HepG2 (cell line): ENCODE results near the gene PLPP3. TPM values are rescaled to one million over a fixed set of nuclear protein-coding genes. Genes with fewer than 3 reads are reported as not detected.
A peak's percentile ranks its signal among the peaks of the same experiment; 100 is the strongest.

ENCODE experiments used
- FOSL2 ChIP-seq: sonication (generic); formaldehyde crosslinking; IDR thresholded peaks from 2 replicates; pipeline ENCODE4 v1.4.0; 2020; ENCODE audit warnings: missing genetic modification reagents
- FOXO4 ChIP-seq: sonication (generic); formaldehyde crosslinking; conservative IDR thresholded peaks from 2 replicates; pipeline ENCODE4 v1.8.1; 2023; ENCODE audit warnings: missing genetic modification reagents
- GABPB1 ChIP-seq: IDR thresholded peaks from 2 replicates; pipeline ENCODE4 v1.6.1; 2016; ENCODE audit warnings: mild to moderate bottlenecking, missing genetic modification reagents, moderate library complexity, missing compliant biosample characterization
- HOXA7 ChIP-seq: sonication (generic); formaldehyde crosslinking; IDR thresholded peaks from 2 replicates; pipeline ENCODE4 v1.8.1; 2022; ENCODE audit warnings: mild to moderate bottlenecking, missing genetic modification reagents, moderate library complexity
- HOXA9 ChIP-seq: sonication (generic); formaldehyde crosslinking; IDR thresholded peaks from 2 replicates; pipeline ENCODE4 v1.8.1; 2022; ENCODE audit warnings: missing genetic modification reagents, mild to moderate bottlenecking, moderate library complexity, borderline replicate concordance
- KDM6A ChIP-seq: IDR thresholded peaks from 2 replicates; pipeline ENCODE4 v1.6.1; 2016; ENCODE audit warnings: low read depth
- KLF6 ChIP-seq: IDR thresholded peaks from 2 replicates; pipeline ENCODE4 v1.8.0; 2016; ENCODE audit warnings: missing biosample characterization, missing genetic modification reagents
- LCORL ChIP-seq, 2 experiments: fragments of 450-650 bp in 1 of 2; sonication (generic) in 1 of 2; formaldehyde crosslinking in 1 of 2; IDR thresholded peaks; 2 replicates each; pipeline versions ENCODE4 v1.5.0 to v1.6.1; 2017 to 2020; ENCODE audit warnings: antibody characterized with exemption in 1 of 2, missing genetic modification reagents in 1 of 2
- MED1 ChIP-seq: sonication (generic); formaldehyde crosslinking; IDR thresholded peaks from 2 replicates; pipeline ENCODE4 v1.4.0; 2020; ENCODE audit warnings: missing genetic modification reagents
- NCOA2 ChIP-seq: sonication (generic); formaldehyde crosslinking; IDR thresholded peaks from 2 replicates; pipeline ENCODE4 v1.8.0; 2022; ENCODE audit warnings: inconsistent platforms
- NR2F2 ChIP-seq: IDR thresholded peaks from 2 replicates; pipeline ENCODE4 v1.6.1; 2012; ENCODE audit warnings: low read depth, inconsistent platforms, borderline replicate concordance
- PHF20 ChIP-seq: sonication (generic); formaldehyde crosslinking; IDR thresholded peaks from 2 replicates; pipeline ENCODE4 v1.5.0; 2020; ENCODE audit warnings: mild to moderate bottlenecking, missing genetic modification reagents
- RELA ChIP-seq: sonication (generic); formaldehyde crosslinking; IDR thresholded peaks from 2 replicates; pipeline ENCODE4 v1.4.0; 2020; ENCODE audit warnings: missing genetic modification reagents
- SIX4 ChIP-seq: sonication (generic); formaldehyde crosslinking; IDR thresholded peaks from 2 replicates; pipeline ENCODE4 v1.4.0; 2020; ENCODE audit warnings: missing genetic modification reagents
- SRY ChIP-seq: sonication (generic); formaldehyde crosslinking; IDR thresholded peaks from 2 replicates; pipeline ENCODE4 v1.8.0; 2022; ENCODE audit warnings: mild to moderate bottlenecking, missing genetic modification reagents
- ZNF33A ChIP-seq: sonication (generic); formaldehyde crosslinking; IDR thresholded peaks from 2 replicates; pipeline ENCODE4 v1.5.1; 2020; ENCODE audit warnings: missing genetic modification reagents, mild to moderate bottlenecking, moderate library complexity, borderline replicate concordance
- ZNF383 ChIP-seq: sonication (generic); formaldehyde crosslinking; IDR thresholded peaks from 2 replicates; pipeline ENCODE4 v1.4.0; 2020; ENCODE audit warnings: missing genetic modification reagents, mild to moderate bottlenecking, borderline replicate concordance
- polyA plus RNA-seq, 8 experiments: library from polyadenylated mRNA; depleted of rRNA in 3 of 8; stranded (reverse) in 7 of 8; unstranded in 1 of 8; fragments of >200 nt; fragmentation: Illumina TruSeq in 4 of 8; extraction: Trizol in 4 of 8; gene quantifications; 2 replicates each; pipeline versions ENCODE4 v1.2.1 to v1.2.3, GENCODE V29; 2011 to 2016; ENCODE audit warnings: low read depth in 4 of 8, missing spikeins in 1 of 8, mixed read lengths in 1 of 8; ENCODE audit not compliant: insufficient read depth in 1 of 8
- total RNA-seq, 5 experiments: library from RNA; depleted of rRNA; stranded (reverse); fragments of >200 nt; fragmentation: Illumina TruSeq; extraction: Trizol; gene quantifications; 2 replicates each; pipeline ENCODE4 v1.2.3, GENCODE V29; 2016; ENCODE audit warnings: low read depth in 1 of 5
- TF ChIP-seq, protein P1 (sequence below): sonication (generic); formaldehyde crosslinking; IDR thresholded peaks from 2 replicates; pipeline ENCODE4 v1.5.0; 2020; ENCODE audit warnings: mild to moderate bottlenecking, missing genetic modification reagents, borderline replicate concordance
- TF ChIP-seq, protein P2 (sequence below): sonication (generic); formaldehyde crosslinking; IDR thresholded peaks from 2 replicates; pipeline ENCODE4 v1.4.0; 2020; ENCODE audit warnings: missing genetic modification reagents
- TF ChIP-seq, protein P3 (sequence below): IDR thresholded peaks from 2 replicates; pipeline ENCODE4 v1.6.1; 2018; ENCODE audit warnings: missing genetic modification reagents, mild to moderate bottlenecking, missing compliant biosample characterization

Gene PLPP3
- total and polyA plus RNA-seq, 2 of the 13 experiments (the other 11 are each of a cell fraction or from before 2014, with no cell fraction given), result 49.7 to 65.8 TPM

DNA sequence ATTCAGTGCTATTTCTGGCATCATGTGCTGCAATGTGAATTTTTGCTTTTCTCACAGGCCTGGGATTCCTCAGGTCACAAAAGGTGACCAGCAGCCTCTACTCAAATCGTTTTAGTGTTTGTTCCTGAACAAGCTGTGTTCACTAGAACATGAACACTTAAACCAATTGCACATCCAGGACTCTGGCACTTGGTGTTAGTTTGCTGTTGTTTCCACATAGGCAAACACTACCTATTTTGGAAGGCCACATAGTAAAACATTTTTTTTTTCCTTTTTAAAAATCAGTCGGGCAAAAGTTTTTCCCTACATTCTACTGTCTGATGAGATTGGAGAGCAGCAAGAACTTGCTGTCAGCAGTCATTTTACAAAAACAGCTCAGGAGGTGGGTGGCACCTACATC is 83.2 kb downstream of the PLPP3 start (continued):
- TF ChIP-seq, protein P1, sequence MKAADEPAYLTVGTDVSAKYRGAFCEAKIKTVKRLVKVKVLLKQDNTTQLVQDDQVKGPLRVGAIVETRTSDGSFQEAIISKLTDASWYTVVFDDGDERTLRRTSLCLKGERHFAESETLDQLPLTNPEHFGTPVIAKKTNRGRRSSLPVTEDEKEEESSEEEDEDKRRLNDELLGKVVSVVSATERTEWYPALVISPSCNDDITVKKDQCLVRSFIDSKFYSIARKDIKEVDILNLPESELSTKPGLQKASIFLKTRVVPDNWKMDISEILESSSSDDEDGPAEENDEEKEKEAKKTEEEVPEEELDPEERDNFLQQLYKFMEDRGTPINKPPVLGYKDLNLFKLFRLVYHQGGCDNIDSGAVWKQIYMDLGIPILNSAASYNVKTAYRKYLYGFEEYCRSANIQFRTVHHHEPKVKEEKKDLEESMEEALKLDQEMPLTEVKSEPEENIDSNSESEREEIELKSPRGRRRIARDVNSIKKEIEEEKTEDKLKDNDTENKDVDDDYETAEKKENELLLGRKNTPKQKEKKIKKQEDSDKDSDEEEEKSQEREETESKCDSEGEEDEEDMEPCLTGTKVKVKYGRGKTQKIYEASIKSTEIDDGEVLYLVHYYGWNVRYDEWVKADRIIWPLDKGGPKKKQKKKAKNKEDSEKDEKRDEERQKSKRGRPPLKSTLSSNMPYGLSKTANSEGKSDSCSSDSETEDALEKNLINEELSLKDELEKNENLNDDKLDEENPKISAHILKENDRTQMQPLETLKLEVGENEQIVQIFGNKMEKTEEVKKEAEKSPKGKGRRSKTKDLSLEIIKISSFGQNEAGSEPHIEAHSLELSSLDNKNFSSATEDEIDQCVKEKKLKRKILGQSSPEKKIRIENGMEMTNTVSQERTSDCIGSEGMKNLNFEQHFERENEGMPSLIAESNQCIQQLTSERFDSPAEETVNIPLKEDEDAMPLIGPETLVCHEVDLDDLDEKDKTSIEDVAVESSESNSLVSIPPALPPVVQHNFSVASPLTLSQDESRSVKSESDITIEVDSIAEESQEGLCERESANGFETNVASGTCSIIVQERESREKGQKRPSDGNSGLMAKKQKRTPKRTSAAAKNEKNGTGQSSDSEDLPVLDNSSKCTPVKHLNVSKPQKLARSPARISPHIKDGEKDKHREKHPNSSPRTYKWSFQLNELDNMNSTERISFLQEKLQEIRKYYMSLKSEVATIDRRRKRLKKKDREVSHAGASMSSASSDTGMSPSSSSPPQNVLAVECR (CRISPR knock-in tag), result no peak
- TF ChIP-seq NCOA2 (peak; percentile 73), ZNF383 (CRISPR knock-in tag) (no peak), PHF20 (CRISPR knock-in tag) (no peak), LCORL (IDR thresholded peaks at IDR 0.05) (no peak), LCORL (CRISPR knock-in tag; IDR thresholded peaks at IDR 0.05) (peak; percentile 62; the same call in 1 of the 2 replicates), KDM6A (0 out of 2 replicates have a peak, but pooled peaks have one; percentile 12), FOXO4 (CRISPR knock-in tag) (no peak), HOXA9 (CRISPR knock-in tag) (no peak), GABPB1 (CRISPR knock-in tag) (no peak), HOXA7 (CRISPR knock-in tag) (no peak), SIX4 (CRISPR knock-in tag) (no peak), KLF6 (CRISPR knock-in tag) (0 out of 2 replicates have a peak, but pooled peaks have one; percentile 37), RELA (CRISPR knock-in tag) (no peak), FOSL2 (CRISPR knock-in tag) (peak; percentile 46), MED1 (CRISPR knock-in tag) (peak; percentile 70), NR2F2 (peak; percentile 67), ZNF33A (no peak), SRY (CRISPR knock-in tag) (no peak)
- TF ChIP-seq, protein P2, sequence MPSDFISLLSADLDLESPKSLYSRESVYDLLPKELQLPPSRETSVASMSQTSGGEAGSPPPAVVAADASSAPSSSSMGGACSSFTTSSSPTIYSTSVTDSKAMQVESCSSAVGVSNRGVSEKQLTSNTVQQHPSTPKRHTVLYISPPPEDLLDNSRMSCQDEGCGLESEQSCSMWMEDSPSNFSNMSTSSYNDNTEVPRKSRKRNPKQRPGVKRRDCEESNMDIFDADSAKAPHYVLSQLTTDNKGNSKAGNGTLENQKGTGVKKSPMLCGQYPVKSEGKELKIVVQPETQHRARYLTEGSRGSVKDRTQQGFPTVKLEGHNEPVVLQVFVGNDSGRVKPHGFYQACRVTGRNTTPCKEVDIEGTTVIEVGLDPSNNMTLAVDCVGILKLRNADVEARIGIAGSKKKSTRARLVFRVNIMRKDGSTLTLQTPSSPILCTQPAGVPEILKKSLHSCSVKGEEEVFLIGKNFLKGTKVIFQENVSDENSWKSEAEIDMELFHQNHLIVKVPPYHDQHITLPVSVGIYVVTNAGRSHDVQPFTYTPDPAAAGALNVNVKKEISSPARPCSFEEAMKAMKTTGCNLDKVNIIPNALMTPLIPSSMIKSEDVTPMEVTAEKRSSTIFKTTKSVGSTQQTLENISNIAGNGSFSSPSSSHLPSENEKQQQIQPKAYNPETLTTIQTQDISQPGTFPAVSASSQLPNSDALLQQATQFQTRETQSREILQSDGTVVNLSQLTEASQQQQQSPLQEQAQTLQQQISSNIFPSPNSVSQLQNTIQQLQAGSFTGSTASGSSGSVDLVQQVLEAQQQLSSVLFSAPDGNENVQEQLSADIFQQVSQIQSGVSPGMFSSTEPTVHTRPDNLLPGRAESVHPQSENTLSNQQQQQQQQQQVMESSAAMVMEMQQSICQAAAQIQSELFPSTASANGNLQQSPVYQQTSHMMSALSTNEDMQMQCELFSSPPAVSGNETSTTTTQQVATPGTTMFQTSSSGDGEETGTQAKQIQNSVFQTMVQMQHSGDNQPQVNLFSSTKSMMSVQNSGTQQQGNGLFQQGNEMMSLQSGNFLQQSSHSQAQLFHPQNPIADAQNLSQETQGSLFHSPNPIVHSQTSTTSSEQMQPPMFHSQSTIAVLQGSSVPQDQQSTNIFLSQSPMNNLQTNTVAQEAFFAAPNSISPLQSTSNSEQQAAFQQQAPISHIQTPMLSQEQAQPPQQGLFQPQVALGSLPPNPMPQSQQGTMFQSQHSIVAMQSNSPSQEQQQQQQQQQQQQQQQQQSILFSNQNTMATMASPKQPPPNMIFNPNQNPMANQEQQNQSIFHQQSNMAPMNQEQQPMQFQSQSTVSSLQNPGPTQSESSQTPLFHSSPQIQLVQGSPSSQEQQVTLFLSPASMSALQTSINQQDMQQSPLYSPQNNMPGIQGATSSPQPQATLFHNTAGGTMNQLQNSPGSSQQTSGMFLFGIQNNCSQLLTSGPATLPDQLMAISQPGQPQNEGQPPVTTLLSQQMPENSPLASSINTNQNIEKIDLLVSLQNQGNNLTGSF (CRISPR knock-in tag), result no peak
- TF ChIP-seq, protein P3, sequence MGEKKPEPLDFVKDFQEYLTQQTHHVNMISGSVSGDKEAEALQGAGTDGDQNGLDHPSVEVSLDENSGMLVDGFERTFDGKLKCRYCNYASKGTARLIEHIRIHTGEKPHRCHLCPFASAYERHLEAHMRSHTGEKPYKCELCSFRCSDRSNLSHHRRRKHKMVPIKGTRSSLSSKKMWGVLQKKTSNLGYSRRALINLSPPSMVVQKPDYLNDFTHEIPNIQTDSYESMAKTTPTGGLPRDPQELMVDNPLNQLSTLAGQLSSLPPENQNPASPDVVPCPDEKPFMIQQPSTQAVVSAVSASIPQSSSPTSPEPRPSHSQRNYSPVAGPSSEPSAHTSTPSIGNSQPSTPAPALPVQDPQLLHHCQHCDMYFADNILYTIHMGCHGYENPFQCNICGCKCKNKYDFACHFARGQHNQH, result no peak
